Astrocyte (in vitro differentiated cells and primary cell): ENCODE measurements around the gene TEDC2.

Source experiments
- EZH2 ChIP-seq: IDR thresholded peaks from 2 replicates; pipeline ENCODE4 v1.6.1; 2012; ENCODE audit warnings: mild to moderate bottlenecking, low read length, inconsistent platforms; ENCODE audit not compliant: insufficient read depth
- TF ChIP-seq, protein P1 (sequence below): IDR thresholded peaks from 2 replicates; pipeline ENCODE4 v1.5.1; 2011; ENCODE audit warnings: low read depth, mild to moderate bottlenecking, inconsistent platforms, low read length, moderate library complexity; ENCODE audit not compliant: insufficient read depth

DNA sequence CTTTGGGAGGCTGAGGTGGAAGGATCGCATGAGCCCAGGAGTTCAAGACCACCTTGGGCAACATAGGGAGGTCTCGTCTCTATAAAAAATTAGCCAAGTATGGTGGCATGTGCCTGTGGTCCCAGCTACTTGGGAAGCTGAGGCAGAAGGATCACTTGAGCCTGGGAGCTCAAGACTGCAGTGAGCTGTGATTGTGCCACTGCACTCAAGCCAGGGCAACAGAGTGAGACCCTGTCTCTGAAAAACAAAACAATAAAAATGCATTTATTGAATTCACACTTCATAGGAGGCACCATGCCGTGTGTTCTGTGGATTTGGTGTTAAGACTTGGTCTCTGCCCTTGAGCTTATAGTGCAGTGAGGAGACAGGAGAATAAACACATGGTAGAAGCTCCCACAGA, 17.4 kb downstream of the TEDC2 start:
- TF ChIP-seq, protein P1, sequence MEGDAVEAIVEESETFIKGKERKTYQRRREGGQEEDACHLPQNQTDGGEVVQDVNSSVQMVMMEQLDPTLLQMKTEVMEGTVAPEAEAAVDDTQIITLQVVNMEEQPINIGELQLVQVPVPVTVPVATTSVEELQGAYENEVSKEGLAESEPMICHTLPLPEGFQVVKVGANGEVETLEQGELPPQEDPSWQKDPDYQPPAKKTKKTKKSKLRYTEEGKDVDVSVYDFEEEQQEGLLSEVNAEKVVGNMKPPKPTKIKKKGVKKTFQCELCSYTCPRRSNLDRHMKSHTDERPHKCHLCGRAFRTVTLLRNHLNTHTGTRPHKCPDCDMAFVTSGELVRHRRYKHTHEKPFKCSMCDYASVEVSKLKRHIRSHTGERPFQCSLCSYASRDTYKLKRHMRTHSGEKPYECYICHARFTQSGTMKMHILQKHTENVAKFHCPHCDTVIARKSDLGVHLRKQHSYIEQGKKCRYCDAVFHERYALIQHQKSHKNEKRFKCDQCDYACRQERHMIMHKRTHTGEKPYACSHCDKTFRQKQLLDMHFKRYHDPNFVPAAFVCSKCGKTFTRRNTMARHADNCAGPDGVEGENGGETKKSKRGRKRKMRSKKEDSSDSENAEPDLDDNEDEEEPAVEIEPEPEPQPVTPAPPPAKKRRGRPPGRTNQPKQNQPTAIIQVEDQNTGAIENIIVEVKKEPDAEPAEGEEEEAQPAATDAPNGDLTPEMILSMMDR = no peak
- no peak for TF ChIP-seq EZH2
